ENCODE results near the gene PTPRC. TPM values are rescaled to one million over a fixed set of nuclear protein-coding genes. Genes with fewer than 3 reads are reported as not detected.

PTPRC gene
- total and polyA plus RNA-seq, 9 donors = 1.9 to 17.5 (median 6.9) TPM

DNA sequence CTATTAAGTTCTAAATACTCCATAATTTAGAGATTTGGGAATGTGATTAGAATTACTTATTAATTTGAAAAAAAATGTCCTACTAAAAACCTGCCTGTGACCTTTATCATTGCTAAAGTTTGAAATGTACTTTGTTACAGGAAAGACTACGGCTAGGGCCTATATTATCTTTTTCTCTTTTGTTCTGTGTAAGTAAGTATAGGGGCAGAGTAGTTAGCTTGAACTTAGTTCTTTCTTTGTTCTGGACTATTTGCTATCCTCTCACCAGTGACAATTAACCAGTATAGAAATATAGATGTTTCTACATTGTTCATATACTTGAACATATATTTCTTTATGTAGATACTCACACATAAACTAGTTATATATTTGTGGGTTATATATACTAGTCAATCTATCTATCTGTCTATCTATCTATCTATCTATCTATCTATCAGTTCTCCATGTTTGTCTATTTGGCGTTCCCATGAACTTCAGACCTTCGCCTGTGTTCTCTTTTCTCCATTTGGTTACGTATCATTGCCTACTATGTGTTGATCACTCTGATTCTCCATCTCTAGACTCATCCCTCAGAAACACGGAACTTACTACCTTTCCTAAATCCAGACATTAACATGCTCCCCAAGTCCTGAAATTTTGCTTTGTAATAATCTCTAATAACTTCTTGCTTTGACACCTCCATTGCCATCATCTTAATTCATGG lies 3.3 kb downstream of the PTPRC start:
- H3K36me3 ChIP-seq = no peaks in the 10 kb centered on the region
- TF ChIP-seq EP300 (IDR thresholded peaks at IDR 0.05) (no peak), POLR2A (IDR thresholded peaks at IDR 0.05) (no peak)
- TF ChIP-seq, protein P1, sequence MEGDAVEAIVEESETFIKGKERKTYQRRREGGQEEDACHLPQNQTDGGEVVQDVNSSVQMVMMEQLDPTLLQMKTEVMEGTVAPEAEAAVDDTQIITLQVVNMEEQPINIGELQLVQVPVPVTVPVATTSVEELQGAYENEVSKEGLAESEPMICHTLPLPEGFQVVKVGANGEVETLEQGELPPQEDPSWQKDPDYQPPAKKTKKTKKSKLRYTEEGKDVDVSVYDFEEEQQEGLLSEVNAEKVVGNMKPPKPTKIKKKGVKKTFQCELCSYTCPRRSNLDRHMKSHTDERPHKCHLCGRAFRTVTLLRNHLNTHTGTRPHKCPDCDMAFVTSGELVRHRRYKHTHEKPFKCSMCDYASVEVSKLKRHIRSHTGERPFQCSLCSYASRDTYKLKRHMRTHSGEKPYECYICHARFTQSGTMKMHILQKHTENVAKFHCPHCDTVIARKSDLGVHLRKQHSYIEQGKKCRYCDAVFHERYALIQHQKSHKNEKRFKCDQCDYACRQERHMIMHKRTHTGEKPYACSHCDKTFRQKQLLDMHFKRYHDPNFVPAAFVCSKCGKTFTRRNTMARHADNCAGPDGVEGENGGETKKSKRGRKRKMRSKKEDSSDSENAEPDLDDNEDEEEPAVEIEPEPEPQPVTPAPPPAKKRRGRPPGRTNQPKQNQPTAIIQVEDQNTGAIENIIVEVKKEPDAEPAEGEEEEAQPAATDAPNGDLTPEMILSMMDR (IDR thresholded peaks at IDR 0.05) = no peak
- no peak for DNase-seq
- H3K9me3 ChIP-seq = no peaks in the 10 kb centered on the region
- WGBS, 3 donors = 91 to 95% (median 92%) methylated on average over 5 of the region's 5 CpGs
- intact Hi-C loops (cut with DNase I) = no loop called here
- no peaks in the 10 kb centered on the region for H3K4me1 ChIP-seq (ENCODE audit: insufficient read depth)
- no peaks in the 10 kb centered on the region for H3K27me3 ChIP-seq
- no peak overlapping the region for H3K27ac ChIP-seq
- H3K4me3 ChIP-seq = no peak overlapping the region

DNA sequence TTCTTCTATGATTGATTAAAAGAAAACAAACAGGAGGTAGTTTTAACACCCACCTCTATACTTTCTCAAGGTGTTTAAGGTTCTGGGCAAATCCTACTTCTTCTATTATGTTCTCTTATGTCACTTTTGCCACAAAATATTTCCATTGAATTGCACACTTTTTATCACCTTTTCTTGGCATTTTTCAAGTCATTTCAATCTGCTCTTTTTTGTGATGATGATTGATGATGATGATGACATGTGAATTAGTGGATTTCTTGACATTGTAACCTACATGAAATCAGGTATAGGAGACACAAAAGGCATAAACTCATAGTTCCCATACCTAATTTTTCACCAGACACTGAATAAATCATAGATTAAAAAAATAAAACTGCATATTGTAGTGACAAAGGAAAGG lies 4.1 kb downstream of the PTPRC start:
- no peak for DNase-seq
- no peaks in the 10 kb centered on the region for H3K36me3 ChIP-seq
- intact Hi-C loops (cut with DNase I) = no loop called here
- no peaks in the 10 kb centered on the region for H3K9me3 ChIP-seq
- no peaks in the 10 kb centered on the region for H3K27me3 ChIP-seq
- no peaks in the 10 kb centered on the region for H3K4me1 ChIP-seq (ENCODE audit: insufficient read depth)
- no peak overlapping the region for H3K4me3 ChIP-seq
- H3K27ac ChIP-seq = no peak overlapping the region
- TF ChIP-seq EP300 (IDR thresholded peaks at IDR 0.05) (no peak), POLR2A (IDR thresholded peaks at IDR 0.05) (no peak)
- TF ChIP-seq, protein P1 (IDR thresholded peaks at IDR 0.05) = no peak

DNA sequence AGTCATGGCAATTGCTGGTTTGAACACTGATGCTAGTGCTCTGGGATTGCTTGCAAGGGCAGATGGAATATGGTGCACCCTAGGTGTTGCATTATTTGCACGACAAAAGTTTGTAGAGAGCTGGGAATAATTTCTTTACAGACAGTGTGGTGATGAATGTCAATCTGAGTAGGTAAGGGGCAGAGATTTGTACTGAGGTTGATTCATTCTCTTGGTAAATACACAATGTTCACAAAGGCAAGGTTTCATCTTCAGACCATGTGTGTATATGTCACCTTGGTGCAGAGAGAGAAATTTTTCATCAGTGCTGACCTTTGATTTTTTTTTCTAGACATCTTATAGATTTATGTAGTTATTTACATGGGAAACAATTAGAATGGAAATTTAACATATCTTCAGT lies 5.0 kb downstream of the PTPRC start:
- no peak for DNase-seq
- TF ChIP-seq EP300 (IDR thresholded peaks at IDR 0.05) = no peak
- no peak for TF ChIP-seq POLR2A (IDR thresholded peaks at IDR 0.05)
- TF ChIP-seq, protein P1 (IDR thresholded peaks at IDR 0.05) = no peak
- Histone ChIP-seq H3K27me3 (no peaks in the 10 kb centered on the region), H3K4me1 (ENCODE audit: insufficient read depth) (no peaks in the 10 kb centered on the region), H3K36me3 (no peaks in the 10 kb centered on the region), H3K9me3 (no peaks in the 10 kb centered on the region), H3K4me3 (no peak overlapping the region), H3K27ac (no peak overlapping the region)
- intact Hi-C loops (cut with DNase I) = no loop called here
- WGBS, 3 donors = 79 to 86% (median 79%) methylated on average over 1 of the region's 1 CpG

DNA sequence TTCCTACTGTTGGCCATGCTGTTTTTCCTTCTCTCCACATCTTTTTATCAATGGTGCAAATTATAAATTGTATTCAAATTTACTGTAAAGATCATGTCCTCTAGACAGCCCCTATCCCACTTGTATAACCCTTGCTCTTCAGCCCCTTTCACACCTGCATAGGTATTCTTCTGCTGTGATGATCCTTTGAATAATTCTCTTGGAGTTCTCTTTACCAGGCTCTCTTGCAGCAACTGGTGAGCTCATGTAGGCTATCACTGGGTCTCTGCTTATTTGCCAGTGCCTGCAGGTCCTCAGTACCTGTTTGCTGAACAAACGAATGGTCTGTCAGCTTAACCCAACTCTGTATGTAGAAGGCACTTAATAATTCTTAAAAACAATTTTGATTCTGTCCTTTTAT lies 8.2 kb downstream of the PTPRC start:
- 77 to 88% (median 83%) methylated on average over 1 of the region's 1 CpG for WGBS, 3 donors
- Histone ChIP-seq H3K4me3 (no peak overlapping the region), H3K36me3 (no peaks in the 10 kb centered on the region), H3K27me3 (no peaks in the 10 kb centered on the region), H3K9me3 (no peaks in the 10 kb centered on the region), H3K4me1 (ENCODE audit: insufficient read depth) (no peaks in the 10 kb centered on the region), H3K27ac (no peak overlapping the region)
- TF ChIP-seq POLR2A (IDR thresholded peaks at IDR 0.05) (no peak), EP300 (IDR thresholded peaks at IDR 0.05) (no peak)
- intact Hi-C loops (cut with DNase I) = no loop called here
- DNase-seq = no peak

DNA sequence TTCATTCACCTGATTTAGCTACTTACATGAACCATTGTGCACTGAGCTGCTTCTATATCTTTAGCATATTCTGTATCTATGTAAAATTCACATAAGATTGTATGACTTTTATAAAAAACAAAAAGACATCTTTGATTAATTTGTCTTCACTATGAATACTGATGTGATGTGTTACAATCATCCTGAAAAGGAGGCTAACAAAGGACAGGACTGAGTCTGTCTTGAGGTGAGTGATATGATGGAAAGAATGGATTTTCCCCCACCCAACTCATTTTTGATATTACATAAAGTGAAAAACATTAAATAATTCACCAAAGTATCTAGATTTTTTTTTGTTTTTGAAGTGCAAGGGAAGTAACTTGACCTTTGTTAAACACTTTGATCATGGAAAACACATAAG lies 9.8 kb downstream of the PTPRC start:
- H3K4me1 ChIP-seq (ENCODE audit: insufficient read depth) = no peaks in the 10 kb centered on the region
- TF ChIP-seq, protein P1 (IDR thresholded peaks at IDR 0.05) = no peak
- no peak for TF ChIP-seq EP300 (IDR thresholded peaks at IDR 0.05)
- TF ChIP-seq POLR2A (IDR thresholded peaks at IDR 0.05) = no peak
- H3K36me3 ChIP-seq = no peaks in the 10 kb centered on the region
- no peaks in the 10 kb centered on the region for H3K27me3 ChIP-seq
- no peaks in the 10 kb centered on the region for H3K9me3 ChIP-seq
- no peak for DNase-seq
- H3K27ac ChIP-seq = no peak overlapping the region
- no peak overlapping the region for H3K4me3 ChIP-seq
- intact Hi-C loops (cut with DNase I) = no loop called here

All from ovary (tissue), 9 donors.